ENCODE results near the gene DIS3L2. TPM values are rescaled to one million over a fixed set of nuclear protein-coding genes. Genes with fewer than 3 reads are reported as not detected.
"Not testable (repeated sequence)": the region's sequence is repeated elsewhere in the genome, so short reads cannot be mapped to it uniquely, and the experiment has no call there.

The DIS3L2 gene
- total RNA-seq, 6 experiments from 2014 or later: 18.2 to 23.6 (median 21.6) TPM

- Mint-ChIP-seq H3K4me3 (no peak overlapping the region), H3K36me3 (ENCODE audit: low read depth) (no peaks in the 10 kb centered on the region), H3K27ac (no peak overlapping the region), H3K4me1 (ENCODE audit: low read depth) (no peaks in the 10 kb centered on the region), H3K9me3 (no peaks in the 10 kb centered on the region), H3K27me3 (ENCODE audit: insufficient read depth) (peaks cover 1% of the 10 kb centered on the region; the same call in 1 of the 2 replicates)
- TF ChIP-seq, protein P1, sequence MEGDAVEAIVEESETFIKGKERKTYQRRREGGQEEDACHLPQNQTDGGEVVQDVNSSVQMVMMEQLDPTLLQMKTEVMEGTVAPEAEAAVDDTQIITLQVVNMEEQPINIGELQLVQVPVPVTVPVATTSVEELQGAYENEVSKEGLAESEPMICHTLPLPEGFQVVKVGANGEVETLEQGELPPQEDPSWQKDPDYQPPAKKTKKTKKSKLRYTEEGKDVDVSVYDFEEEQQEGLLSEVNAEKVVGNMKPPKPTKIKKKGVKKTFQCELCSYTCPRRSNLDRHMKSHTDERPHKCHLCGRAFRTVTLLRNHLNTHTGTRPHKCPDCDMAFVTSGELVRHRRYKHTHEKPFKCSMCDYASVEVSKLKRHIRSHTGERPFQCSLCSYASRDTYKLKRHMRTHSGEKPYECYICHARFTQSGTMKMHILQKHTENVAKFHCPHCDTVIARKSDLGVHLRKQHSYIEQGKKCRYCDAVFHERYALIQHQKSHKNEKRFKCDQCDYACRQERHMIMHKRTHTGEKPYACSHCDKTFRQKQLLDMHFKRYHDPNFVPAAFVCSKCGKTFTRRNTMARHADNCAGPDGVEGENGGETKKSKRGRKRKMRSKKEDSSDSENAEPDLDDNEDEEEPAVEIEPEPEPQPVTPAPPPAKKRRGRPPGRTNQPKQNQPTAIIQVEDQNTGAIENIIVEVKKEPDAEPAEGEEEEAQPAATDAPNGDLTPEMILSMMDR (IDR thresholded peaks at IDR 0.05): no peak
- DNase-seq: no peak
Observed at GRCh38 chr2:232328516-232329460, 367.3 kb downstream of the DIS3L2 start.

- Mint-ChIP-seq H3K4me3 (no peak overlapping the region), H3K27me3 (ENCODE audit: insufficient read depth) (peaks cover 1% of the 10 kb centered on the region; the same call in 1 of the 2 replicates), H3K27ac (no peak overlapping the region), H3K36me3 (ENCODE audit: low read depth) (no peaks in the 10 kb centered on the region), H3K9me3 (no peaks in the 10 kb centered on the region), H3K4me1 (ENCODE audit: low read depth) (no peaks in the 10 kb centered on the region)
- TF ChIP-seq, protein P1 (IDR thresholded peaks at IDR 0.05): no peak
- no peak for DNase-seq
Observed at GRCh38 chr2:232329716-232330067, 368.2 kb downstream of the DIS3L2 start.

GRCh38 chr2:232330068-232330999 is 368.8 kb downstream of the DIS3L2 start:
- no peak for DNase-seq
- H3K27me3 Mint-ChIP-seq (ENCODE audit: insufficient read depth): peaks cover 1% of the 10 kb centered on the region; the same call in 1 of the 2 replicates
- no peak overlapping the region for H3K4me3 Mint-ChIP-seq
- no peaks in the 10 kb centered on the region for H3K4me1 Mint-ChIP-seq (ENCODE audit: low read depth)
- TF ChIP-seq, protein P1 (IDR thresholded peaks at IDR 0.05): no peak
- no peak overlapping the region for H3K27ac Mint-ChIP-seq
- H3K9me3 Mint-ChIP-seq: no peaks in the 10 kb centered on the region
- H3K36me3 Mint-ChIP-seq (ENCODE audit: low read depth): no peaks in the 10 kb centered on the region

- H3K36me3 Mint-ChIP-seq (ENCODE audit: low read depth); H3K4me3 Mint-ChIP-seq; H3K27ac Mint-ChIP-seq; DNase-seq; H3K4me1 Mint-ChIP-seq (ENCODE audit: low read depth); H3K27me3 Mint-ChIP-seq (ENCODE audit: insufficient read depth); H3K9me3 Mint-ChIP-seq: not testable (repeated sequence)
Observed at GRCh38 chr2:232331061-232331460, 369.5 kb downstream of the DIS3L2 start.

- not testable (repeated sequence) for H3K4me3 Mint-ChIP-seq; H3K9me3 Mint-ChIP-seq; DNase-seq; H3K36me3 Mint-ChIP-seq (ENCODE audit: low read depth); H3K4me1 Mint-ChIP-seq (ENCODE audit: low read depth); H3K27ac Mint-ChIP-seq; H3K27me3 Mint-ChIP-seq (ENCODE audit: insufficient read depth)
Observed at GRCh38 chr2:232331641-232332040, 370.1 kb downstream of the DIS3L2 start.

DNA sequence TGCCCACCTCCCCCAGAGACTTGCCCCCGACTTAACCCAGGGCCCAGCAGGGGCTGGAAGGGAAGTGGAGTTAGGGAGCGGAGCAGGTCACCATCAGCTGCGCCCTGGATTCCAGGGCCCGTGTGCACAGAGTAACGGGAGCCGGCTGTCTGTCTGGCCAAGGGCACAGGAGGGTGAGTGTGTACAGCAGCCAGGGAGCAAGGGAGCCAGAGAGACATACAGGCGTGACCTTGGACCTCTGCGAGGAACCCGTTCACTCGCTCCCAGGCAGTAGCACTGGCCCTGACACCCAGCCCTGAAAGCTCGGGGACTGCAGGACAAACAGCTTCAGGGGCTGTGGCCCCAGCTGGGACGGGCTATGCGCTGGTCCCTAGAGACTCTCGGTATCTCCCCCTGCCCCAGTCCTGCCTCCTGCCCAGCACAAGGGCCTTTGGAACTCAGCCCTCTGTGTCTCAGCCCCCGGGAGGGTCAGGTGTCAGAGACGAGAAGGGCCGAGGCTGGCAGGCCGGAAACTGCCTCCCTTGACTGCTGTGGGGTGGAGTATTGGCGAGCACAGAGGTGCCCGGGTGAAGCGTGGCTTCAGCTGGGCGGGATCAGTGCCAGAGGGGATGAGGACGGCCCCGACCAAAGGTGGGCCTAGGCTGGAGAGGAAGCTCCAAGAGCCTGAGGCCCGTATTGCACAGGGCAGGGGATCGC is 370.9 kb downstream of the DIS3L2 start:
- not testable (repeated sequence) for H3K4me1 Mint-ChIP-seq (ENCODE audit: low read depth); H3K27me3 Mint-ChIP-seq (ENCODE audit: insufficient read depth); H3K9me3 Mint-ChIP-seq; H3K36me3 Mint-ChIP-seq (ENCODE audit: low read depth); H3K27ac Mint-ChIP-seq; H3K4me3 Mint-ChIP-seq; DNase-seq
